ENCODE results near the gene BFAR. TPM values are rescaled to one million over a fixed set of nuclear protein-coding genes. Genes with fewer than 3 reads are reported as not detected.

BFAR gene
- total and polyA plus RNA-seq, 9 of the 15 experiments (the other 6 are each of a cell fraction or from before 2014, with no cell fraction given) = 45.0 to 82.6 (median 60.4) TPM

DNA sequence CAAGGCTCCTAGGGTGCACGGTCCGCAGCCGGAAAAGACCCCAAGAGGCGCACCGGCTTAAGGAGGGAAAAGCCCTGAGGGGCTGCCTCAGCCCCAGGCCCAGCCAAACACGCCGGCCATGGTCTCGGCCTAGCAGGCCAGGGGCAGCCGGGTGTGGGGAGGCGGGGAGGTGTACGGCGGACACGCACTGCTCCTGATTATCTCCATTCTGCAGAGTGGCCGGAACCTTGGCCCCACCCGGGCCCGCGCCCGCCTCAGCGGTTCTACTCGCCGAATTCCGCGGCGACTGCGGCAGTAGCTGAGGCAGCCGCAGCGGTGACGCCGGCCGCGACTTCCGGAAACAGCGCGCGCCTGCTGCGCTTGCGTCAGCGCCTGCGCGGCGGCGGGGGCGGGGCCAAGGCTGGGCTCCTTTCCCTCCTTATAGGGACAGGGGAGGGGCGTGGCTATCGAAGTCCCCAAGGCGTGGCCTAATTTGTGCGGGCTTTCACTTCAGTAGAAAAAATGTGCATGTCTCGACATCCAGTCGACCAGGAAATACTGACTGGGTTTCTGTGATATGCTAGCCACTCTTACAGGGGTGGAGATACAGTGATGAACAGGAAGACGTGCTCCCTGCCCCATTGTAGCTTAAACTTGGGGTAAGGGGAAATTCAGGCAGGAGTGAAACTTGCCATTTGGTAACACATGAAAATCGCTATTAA, 2.7 kb upstream of the BFAR start, which contains the start of gene PARN (continued):
- peak; percentile 69 for TF ChIP-seq HCFC1 (IDR thresholded peaks at IDR 0.05; ENCODE audit: low read depth, low read length)
- no peak for TF ChIP-seq ZNF354B (CRISPR knock-in tag; IDR thresholded peaks at IDR 0.05)
- peak; percentile 67 for TF ChIP-seq ZBTB12 (CRISPR knock-in tag; IDR thresholded peaks at IDR 0.05)
- TF ChIP-seq, protein P1, sequence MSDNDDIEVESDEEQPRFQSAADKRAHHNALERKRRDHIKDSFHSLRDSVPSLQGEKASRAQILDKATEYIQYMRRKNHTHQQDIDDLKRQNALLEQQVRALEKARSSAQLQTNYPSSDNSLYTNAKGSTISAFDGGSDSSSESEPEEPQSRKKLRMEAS (CRISPR knock-in tag; IDR thresholded peaks at IDR 0.05) = peak; percentile 80
- TF ChIP-seq, protein P2, sequence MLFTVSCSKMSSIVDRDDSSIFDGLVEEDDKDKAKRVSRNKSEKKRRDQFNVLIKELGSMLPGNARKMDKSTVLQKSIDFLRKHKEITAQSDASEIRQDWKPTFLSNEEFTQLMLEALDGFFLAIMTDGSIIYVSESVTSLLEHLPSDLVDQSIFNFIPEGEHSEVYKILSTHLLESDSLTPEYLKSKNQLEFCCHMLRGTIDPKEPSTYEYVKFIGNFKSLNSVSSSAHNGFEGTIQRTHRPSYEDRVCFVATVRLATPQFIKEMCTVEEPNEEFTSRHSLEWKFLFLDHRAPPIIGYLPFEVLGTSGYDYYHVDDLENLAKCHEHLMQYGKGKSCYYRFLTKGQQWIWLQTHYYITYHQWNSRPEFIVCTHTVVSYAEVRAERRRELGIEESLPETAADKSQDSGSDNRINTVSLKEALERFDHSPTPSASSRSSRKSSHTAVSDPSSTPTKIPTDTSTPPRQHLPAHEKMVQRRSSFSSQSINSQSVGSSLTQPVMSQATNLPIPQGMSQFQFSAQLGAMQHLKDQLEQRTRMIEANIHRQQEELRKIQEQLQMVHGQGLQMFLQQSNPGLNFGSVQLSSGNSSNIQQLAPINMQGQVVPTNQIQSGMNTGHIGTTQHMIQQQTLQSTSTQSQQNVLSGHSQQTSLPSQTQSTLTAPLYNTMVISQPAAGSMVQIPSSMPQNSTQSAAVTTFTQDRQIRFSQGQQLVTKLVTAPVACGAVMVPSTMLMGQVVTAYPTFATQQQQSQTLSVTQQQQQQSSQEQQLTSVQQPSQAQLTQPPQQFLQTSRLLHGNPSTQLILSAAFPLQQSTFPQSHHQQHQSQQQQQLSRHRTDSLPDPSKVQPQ (CRISPR knock-in tag; IDR thresholded peaks at IDR 0.05; ENCODE audit: borderline replicate concordance) = no peak
- no peak for TF ChIP-seq ZNF551 (CRISPR knock-in tag; IDR thresholded peaks at IDR 0.05)
- no peak for TF ChIP-seq SNRNP70 (optimal IDR thresholded peaks at IDR 0.05; ENCODE audit: low read depth, low read length)
- no peak for TF ChIP-seq PHTF2 (CRISPR knock-in tag; IDR thresholded peaks at IDR 0.05)
- TF ChIP-seq MCM2 (IDR thresholded peaks at IDR 0.05; ENCODE audit: low read depth) = no peak
- TF ChIP-seq GTF2B (IDR thresholded peaks at IDR 0.05; ENCODE audit: extremely low read depth, insufficient read length) = no peak
- no peak for TF ChIP-seq SREBF2 (CRISPR knock-in tag; IDR thresholded peaks at IDR 0.05)
- 0 out of 2 replicates have a peak, but pooled peaks have one; percentile 70 for TF ChIP-seq GTF2E2 (tag; IDR thresholded peaks at IDR 0.05)
- TF ChIP-seq EHMT2 (IDR thresholded peaks at IDR 0.05) = no peak
- no peak for TF ChIP-seq FOS (IDR thresholded peaks at IDR 0.05; ENCODE audit: extremely low read depth, insufficient read length)
- peak; percentile 98 for TF ChIP-seq NRF1 (conservative IDR thresholded peaks at IDR 0.05 in 1 of 2, IDR thresholded peaks at IDR 0.05 in 1 of 2)
- no peak for TF ChIP-seq TFAM (CRISPR knock-in tag; conservative IDR thresholded peaks at IDR 0.05)
- no peak for TF ChIP-seq ATF2 (CRISPR knock-in tag; IDR thresholded peaks at IDR 0.05)
- TF ChIP-seq ELF2 (CRISPR knock-in tag; IDR thresholded peaks at IDR 0.05) = peak; percentile 88
- no peak for TF ChIP-seq BMI1 (IDR thresholded peaks at IDR 0.05; ENCODE audit: low read length)
- TF ChIP-seq RUNX1 (IDR thresholded peaks at IDR 0.05; ENCODE audit: low read depth) = no peak
- TF ChIP-seq NCOA1 (IDR thresholded peaks at IDR 0.05; ENCODE audit: low read depth) = no peak
- no peak for TF ChIP-seq XRCC5 (IDR thresholded peaks at IDR 0.05; ENCODE audit: low read depth, low read length)
- no peak for TF ChIP-seq EZH2 (IDR thresholded peaks at IDR 0.05; ENCODE audit: borderline replicate concordance, low read depth, low read length)

Measured in K562 (cell line).